HG03342 (cell line): ENCODE data around the gene PBX2.

Experiments used
- ATAC-seq: cut with Tn5 transposase; IDR thresholded peaks from one replicate; pipeline ENCODE4 v1.9.1; 2021; ENCODE audit warnings: mild to moderate bottlenecking, moderate library complexity; ENCODE audit not compliant: unreplicated experiment

PBX2 gene

DNA sequence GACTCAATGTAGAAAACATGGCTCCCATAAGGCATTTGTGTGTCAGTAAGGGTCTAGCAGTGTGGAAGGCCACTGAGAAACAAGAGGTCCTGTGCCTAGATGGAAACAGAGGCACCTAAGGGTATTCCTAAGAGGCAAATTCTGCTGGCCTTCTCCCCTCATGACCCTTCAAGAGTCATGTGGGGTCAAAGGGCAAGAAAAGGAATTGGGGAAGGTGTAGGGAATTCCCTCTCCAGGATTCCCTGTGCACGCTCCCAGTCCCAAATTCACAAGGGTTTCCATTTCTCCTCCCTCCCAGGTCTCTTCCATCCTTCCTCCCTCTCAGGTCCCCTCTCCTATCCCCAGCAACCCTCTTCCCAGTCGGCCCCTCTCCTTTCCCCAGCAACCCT, 14.7 kb downstream of the PBX2 start:
- ATAC-seq = no peak

GRCh38 chr6:32174416-32174815, 15.6 kb downstream of the PBX2 start:
- ATAC-seq = no peak

DNA sequence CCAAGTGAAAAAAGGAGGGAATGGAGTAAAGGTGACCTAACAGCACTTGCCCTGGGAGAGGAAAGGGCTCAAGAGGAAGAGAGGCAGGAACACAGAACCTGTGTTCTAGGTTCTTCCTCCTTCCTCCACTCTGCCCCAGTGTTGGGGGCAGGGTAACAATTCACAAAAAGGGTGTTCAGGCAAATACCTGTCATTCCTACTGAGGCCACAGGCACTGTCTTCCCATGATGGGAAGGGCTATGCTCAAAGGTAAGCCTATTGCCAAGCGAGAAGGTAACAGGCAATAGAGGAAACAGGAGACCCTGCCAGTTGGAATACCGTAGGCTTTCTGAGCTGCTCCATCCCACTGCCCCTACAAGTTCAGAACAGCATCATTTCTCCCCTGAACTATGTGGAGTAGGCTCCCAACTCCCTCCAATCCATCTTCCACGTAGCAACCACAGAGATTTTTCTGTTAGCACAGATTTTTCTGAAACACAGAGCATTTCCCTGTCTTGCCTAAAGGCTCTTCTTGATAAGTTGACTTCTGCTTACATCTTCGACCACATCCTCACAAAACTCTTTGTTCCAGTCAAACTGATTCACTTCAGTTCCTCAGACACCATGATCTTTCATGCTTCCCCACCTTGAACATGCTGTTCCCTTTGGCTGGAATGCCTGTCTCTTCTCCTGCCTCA, 16.8 kb downstream of the PBX2 start:
- ATAC-seq = no peak

GRCh38 chr6:32171234-32171633, 18.8 kb downstream of the PBX2 start:
- ATAC-seq = no peak

DNA sequence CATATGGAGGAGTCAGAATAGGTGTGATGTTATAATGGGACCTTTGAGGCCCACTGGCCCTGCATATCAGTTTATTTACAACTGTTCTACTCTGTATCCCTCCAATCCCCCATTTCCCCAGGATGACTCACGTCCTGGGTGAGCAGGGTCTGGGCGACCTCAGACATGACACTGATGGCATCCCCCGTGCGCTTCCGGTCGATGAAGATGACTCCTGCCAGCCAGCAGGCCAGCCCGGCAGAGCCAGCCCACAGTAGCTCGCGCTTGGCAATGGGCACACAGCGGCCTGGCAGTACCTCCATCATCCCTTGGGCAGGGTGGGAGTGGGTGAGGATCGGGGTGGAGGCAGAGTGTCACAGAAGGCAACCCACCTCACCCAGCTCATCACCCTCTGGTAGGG, 19.7 kb downstream of the PBX2 start:
- ATAC-seq = no peak

- ATAC-seq = no peak
Observed at GRCh38 chr6:32168807-32169591, 21.0 kb downstream of the PBX2 start.

DNA sequence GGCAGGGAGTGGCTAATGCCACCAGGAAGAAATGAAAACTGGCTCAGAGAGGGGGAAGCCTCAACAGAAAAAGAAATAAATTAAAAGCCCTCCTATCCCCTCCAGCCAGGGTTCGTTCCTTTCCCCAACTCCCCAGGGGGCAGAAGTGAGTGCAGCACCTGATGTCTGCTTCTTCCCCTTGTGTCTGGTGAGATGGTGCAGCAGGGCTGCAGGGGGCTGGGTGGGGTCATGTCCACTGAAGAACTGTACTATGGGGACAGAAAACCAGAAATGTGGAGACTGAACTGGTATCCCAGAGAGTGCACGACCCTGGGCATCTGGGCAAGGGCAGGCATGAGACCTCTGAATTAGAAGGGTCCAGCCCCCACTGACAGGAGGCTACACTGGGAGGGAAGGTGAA, 21.7 kb downstream of the PBX2 start:
- no peak for ATAC-seq

- no peak for ATAC-seq
Observed at GRCh38 chr6:32167761-32168262, 22.2 kb downstream of the PBX2 start.

GRCh38 chr6:32167154-32167760, 22.7 kb downstream of the PBX2 start:
- no peak for ATAC-seq

DNA sequence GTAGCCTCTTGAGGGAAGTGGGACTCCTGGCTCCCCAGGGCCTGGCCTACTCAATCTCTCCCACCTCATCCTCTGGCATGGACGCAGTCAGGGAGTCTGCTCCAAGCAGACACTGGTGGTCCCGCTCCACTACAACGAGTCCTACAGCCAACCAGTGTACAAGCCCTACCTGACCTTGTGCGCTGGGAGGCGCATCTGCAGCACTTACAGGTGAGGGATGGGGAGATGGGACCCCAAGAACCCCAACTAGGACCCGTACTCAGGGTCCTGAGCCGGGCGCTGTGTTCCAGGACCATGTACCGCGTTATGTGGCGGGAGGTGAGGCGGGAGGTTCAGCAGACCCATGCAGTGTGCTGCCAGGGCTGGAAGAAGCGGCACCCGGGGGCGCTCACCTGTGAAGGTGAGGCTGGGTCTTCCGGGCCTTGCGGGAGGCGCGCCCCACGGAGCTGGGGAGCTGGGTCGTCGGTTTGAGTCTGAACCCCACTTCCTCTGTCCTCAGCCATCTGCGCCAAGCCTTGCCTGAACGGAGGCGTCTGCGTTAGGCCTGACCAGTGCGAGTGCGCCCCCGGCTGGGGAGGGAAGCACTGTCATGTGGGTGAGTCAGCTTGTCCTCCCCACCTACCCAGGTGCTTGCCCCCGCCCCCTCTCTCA, 23.5 kb downstream of the PBX2 start:
- no peak for ATAC-seq

GRCh38 chr6:32164295-32164694, 25.7 kb downstream of the PBX2 start, which contains the start of gene EGFL8:
Gene EGFL8 (plus strand): TSS chr6:32164595. CDS start chr6:32166166, 1,571 bp downstream.
- no peak for ATAC-seq

DNA sequence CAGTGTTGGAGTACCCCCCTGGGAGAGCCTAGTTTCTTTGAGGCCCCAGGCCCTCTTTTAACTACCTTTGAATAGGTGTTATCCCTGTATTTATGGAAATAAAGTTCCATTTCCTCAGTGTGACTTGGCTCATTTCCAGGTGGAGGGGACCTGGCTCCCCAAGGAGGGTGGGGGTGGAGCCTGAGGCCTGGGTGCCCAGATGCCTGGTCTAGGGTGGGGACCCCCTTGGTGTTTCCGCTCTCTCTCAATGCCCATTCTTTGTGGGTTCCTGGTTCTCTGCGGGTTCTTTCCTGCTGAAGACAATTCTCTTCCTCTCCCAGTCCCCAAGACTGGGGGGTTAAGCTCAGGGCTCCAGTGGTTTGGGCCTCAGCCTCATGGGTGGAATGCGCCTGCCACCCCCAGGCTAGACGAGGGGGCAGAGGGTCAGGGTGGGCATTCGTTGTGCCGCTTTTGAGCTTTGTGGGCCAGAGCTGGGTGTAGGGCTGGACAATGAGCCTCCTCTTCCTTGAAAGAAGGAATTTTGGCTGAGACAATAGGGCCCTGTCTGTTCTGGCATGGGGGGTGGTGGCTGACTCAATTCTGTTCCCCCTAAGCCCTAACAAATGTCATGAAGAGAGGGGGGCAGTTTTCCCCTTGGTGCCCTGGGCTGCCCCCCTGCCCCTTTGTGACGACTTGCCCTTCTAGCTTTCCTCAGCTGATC, 26.3 kb downstream of the PBX2 start:
- ATAC-seq = no peak

DNA sequence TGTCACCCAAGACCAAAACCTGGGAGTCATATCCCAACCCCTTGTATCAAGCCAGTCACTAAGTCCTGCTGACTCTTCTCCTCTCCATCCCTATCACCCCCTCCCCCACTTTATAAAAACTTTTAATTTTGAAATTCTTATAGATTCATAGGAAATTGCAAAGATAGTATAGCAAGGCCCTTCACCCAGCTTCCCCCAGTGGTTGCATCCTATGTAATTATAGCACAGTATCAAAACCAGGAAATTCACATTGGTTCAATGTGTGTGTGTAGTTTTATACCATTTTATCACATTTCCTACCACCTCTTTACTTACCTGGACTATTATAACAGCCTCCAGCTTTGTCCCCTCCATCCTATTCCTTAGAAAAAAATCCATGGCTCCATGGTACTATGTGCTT, 31.9 kb downstream of the PBX2 start:
- ATAC-seq = no peak

DNA sequence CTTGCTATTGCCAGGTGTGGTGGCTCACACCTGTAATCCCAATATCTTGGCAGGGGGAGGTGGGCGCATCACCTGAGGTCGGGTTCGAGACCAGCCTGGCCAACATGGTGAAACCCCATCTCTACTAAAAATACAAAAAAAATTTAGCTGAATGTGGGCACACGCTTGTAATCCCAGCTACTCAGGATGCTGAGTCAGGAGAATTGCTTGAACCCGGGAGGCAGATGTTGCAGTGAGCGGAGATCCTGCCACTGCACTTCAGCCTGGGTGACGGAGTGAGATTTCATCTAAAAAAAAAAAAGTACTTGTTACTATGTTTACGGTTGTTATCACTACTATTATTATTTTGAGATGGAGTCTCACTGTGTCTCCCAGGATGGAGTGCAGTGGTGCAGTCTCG, 33.1 kb downstream of the PBX2 start:
- no peak for ATAC-seq

GRCh38 chr6:32154514-32155161, 35.4 kb downstream of the PBX2 start:
- no peak for ATAC-seq

- no peak for ATAC-seq
Observed at GRCh38 chr6:32153564-32154513, 36.2 kb downstream of the PBX2 start, which contains the start of gene PPT2. Gene PPT2 (plus strand): TSS chr6:32154141. CDS start chr6:32154595, 454 bp downstream.

DNA sequence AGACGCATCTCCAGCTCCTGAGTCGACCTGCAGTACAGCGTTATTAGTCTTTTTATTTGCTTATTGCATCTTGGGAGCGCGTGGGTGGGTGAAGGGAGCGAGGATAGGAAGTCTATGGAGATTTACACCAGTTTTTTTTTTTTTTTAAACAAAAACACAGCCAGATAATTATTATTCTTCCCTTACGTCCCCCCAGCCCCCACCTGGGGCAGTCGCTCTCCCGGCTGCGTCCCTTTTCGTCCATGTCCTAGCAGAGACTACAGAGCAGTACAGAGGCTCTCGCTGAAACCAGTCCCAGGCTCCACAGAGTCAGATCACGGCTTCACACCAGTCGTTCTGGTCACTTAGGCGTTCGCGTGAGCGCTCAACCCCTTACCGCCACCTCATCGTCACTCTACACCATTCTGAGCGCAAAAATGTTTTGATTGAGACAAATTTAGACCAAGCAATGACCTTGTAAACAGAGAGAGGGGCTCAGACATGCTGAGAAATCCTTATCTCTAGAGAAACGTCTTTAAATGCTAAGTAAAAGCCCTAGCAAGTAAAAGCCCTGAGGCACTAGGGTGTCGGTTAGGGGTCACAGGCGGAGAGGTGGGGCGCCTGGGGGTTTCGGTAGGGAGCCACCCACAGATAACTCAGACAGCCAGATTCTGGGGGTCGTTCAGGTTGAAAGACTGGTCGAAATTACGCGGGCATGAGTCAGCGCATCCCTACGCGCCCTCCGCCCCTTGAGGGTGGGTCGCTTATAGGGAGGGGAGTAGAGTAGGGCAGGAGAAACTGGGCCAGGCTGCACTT, 37.0 kb downstream of the PBX2 start:
- no peak for ATAC-seq
